NCI-H1436 treated with DMSO at 0.1 percent for 48 hours (cell line): ENCODE data around the gene RAB7A.
"Not testable (repeated sequence)": the region's sequence is repeated elsewhere in the genome, so short reads cannot be mapped to it uniquely, and the experiment has no call there.

Source experiments
- DNase-seq: peaks from one replicate; lab custom pipeline; 2025; lab: John Stamatoyannopoulos, UW

The RAB7A gene

DNA sequence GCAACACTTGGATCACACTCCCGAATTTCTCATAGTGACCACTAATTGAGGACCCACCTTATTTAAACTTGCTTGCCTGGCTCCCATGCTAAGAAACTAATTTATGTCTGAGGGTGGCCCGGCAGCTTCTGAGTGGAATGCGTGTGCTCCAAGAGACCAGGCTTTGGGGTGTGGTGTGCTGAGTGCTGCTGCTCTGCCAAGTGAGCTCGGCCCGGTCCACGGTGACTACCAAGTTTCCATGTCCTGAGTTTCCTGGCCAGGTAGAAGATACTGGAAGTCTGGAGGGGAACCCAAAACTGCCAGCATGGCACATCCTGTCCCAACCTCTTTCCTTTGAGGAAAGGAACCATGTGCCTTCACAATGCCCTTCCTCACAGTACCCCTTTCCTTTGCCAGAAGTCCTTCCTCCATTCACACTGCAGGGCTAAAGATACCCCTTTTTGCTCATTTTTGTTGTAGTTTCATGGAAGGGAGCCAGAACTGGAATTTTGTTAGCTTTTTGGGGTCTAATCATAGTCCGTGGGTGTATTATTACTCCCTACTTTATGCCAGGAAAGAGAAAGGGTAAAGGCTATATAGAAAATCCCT, 94.4 kb downstream of the RAB7A start:
- DNase-seq = no peak

DNA sequence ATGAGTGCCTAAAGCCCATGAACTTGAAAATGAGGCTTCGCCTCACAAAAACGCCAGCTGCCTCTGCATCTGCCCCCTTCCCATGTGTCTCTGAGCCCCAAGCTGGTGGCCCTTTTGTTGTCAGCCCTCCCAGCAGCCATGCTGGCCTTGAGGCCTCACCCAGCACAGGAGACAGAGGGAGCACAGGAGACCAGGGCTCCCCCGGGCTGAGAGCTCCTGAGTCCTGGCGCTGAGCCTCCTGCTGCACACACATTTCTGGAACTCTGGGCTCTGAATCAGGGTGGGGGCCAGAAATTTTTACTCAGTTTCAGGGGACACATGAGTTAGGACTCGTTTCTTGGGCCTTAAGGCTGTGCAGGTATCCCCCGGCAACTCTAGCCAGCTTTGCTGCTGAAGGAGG, 97.0 kb downstream of the RAB7A start:
- DNase-seq = no peak

DNA sequence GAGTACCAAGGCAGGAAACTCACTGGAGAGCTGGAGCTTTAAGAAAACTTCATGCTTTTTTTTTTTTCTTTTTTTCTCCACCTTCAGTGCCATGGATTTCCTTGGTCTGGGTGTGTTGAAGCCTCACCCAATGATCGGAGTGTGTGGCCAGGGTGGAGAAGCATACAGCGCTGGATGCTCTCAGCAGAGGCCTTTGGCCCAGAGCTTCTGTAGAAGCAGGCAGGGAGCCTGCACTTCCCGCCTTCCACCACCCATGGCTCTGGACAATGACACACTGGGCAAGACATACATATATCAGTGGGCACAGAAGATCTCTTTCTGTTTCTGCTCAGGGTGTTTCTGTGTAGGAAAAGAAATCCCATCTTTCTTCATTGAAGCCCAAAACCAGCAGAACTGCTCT, 97.6 kb downstream of the RAB7A start:
- DNase-seq = no peak

DNA sequence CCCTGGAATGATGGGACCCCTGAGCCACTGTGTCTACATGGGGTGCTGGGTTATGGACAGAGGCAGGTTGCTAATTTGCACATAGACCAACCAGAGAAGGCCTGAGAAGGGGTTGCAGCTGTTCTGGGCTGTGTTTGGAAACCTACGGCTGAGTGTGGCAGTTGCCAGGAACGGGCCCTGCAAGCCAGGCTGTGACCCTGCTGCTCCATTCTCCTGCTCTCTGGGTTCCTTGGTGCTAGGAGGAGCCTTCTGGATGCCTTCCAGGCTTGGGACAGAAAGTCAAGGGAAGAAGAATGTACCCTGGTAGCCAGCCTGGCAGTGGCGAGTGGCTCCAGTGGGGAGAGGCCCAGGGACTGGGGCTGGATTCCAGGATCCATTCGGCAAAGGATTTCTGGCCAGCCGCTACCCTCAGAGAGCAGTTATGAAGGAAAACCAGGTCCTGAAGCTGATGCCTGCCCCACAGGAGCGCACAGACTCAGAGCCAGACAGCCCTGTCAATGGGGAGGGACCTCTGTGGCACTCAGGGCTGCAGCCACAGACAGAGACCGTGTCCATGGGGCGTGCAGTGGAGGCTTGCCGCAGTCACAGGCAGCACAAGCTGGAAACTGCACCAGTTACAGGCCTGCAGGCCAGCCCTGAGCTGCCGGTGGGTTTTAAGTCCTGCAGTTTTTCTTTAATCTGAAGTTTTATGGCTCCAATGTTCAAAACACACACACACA, 98.3 kb downstream of the RAB7A start:
- no peak for DNase-seq

DNA sequence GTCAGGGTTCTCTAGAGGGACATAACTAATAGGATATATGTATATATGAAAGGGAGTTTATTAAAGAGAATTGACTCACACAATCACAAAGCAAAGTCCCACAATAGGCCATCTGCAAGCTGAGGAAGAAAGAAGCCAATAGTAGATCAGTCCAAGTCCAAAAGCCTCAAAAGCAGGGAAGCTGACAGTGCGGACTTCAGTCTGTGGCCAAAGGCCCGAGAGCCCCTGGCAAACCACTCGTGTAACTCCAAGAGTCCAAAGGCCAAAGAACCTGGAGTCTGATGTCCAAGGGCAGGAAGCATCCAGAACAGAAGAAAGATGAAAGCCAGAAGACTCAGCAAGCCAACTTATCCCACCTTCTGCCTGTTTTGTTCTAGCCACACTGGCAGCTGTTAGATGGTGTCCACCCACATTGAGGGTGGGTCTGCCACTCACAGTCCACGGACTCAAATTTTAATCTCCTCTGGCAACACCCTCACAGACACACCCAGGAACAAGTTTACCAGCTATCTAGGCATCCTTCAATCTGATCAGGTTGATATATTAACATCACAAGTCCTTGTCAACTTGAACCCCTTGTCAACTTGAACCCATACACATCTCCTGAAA, 99.2 kb downstream of the RAB7A start:
- no peak for DNase-seq

- not testable (repeated sequence) for DNase-seq
Observed at GRCh38 chr3:128829087-128829486, 103.1 kb downstream of the RAB7A start.

DNA sequence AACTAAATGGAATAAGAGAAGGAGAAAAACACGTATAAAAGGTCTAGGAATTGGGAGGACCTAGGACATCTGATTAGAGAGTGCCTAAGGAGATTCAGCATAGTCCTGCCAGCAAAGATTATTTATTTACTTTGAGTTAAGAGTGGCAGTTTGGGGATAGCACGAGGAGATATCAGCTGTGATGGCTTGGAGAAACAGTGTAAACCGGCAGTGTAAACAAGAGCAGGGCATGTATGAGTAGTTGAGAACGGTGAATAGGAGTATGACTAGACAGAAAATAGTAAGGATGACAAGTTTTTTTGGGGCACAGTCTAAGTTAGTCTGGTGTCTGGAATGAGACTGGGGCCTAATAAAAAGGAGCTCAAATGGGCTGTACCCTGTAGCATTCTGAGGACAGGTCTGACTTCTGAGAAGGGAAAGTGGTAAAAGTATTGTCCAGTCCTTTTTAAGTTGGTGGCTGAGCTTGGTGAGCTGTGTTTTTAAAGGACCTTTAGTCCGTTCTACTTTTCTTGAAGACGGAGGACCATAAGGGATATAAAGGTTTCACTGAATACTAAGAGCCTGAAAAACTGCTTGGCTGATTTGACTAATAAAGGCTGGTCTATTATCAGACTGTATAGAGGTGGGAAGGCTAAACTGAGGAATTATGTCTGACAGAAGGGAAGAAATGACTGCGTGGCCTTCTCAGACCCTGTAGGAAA, 104.1 kb downstream of the RAB7A start:
- not testable (repeated sequence) for DNase-seq

DNA sequence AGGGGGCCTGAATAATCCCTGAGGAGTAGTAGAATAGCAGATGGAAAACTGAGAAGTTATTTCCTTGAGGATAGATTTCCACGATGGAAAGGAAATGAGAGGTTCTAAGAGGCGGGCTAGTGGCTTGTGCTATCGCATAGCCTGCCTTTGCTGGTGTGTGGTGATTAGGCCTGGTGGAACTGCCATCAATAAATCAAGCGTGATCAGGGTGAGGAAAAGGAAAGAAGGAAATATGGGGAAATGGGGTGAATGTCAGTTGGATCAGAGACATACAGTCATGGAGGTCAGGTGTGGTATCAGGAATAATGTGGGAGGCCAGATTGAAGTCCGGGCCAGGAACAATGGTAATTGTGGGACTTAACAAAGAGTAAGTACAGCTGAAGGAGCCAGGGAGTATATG, 104.8 kb downstream of the RAB7A start:
- DNase-seq = not testable (repeated sequence)

DNA sequence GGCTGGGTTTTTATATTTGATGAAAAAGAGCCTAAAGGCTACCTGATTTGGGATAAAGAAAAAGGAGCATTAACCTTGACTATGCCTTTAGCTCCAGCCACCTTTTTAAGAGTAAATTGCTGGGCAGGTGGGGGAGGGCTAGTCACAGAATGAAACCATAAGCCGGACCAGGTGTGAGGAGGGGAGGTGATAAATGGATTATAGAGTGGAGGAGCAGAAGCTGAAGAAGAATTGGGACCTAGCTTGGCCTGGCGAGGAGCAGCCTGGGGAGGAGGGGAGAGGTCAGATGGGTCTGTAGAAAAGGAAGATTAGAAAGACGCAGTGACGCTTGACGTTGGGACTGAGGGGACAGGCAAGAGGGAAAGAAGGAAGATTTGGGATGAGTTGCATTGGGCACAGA, 107.0 kb downstream of the RAB7A start:
- not testable (repeated sequence) for DNase-seq

DNA sequence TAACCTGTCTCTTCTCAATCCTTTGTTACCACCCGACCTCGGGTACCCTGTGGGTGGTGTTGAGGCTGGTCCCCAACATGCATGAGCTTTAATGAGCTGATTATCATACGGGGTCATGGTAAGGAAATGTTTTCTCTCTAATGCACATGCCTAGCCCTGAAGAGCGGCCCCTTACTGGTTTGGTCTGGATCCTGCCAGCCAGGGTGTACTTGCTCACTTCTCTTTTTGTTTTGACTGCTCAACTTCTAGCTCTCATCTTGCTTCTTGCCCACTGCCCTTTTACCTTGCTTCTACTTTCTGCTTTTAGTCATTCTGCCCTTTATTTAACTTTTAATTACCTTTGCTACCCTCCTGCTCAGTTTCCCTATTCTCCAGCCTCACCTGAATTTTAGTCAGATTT, 109.1 kb downstream of the RAB7A start:
- DNase-seq = no peak

DNA sequence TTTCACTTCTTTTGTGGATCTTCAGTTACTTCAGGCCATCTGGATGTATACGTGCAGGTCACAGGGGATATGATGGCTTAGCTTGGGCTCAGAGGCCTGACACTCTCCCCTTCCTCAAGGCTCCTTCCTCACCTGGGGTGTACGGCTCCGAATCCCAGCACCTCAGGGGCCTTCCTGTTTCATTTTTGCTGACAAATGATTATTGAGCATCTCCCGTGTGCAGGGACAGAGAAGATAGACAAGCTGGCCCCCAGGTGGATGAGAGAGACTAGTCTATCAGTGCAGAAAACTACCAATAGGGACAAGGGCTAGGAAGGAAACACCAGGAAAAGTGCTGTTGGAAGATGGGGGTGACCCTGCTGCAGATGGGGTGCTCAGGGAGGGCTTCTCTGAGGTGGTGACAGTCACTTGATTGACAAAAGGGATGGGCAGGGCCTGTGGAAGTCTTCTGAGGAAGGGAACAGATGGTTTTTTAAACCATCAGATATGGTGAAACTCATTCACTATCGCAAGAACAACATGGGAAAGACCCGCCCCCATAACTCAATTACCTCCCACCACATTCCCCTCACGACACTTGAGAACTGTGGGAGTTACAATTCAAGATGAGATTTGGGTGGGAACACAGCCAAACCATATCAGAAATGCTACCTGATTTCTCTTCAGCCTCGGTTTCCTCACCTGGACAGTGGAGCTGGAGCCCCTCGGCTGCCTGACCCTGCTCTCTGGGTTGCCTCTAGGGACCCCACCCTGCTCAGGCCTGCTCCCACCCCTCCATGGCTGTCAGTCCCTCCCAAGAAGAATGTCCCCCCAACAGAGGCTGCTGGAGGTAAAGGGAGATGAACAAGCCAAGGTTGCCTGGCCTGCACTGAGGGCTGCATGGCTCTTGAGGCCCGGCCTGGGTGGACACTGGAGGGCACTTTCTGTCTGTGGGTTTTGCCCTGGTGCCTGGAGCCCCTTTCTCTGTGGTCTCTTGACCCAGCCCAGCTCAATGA, 116.2 kb downstream of the RAB7A start:
- no peak for DNase-seq

DNA sequence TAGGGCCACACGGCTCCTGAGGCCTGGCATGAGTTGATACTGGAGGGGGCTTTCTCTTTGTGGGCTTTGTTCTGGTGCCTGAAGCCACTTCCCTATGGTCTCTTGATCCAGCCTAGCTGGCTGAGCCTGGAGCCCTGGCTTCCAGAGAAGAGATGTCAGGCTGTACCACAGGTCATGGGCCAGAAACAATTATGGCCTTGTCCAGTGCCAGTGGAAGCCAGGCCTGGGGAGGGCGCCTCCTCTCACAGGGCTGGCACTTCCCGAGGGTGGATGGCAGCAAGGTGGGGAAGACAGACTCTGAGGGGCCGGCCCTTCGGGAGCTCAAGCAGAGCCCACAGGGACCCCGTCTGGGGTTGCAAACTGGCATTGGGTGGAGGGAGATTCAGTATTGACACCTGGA, 118.5 kb downstream of the RAB7A start:
- no peak for DNase-seq

DNA sequence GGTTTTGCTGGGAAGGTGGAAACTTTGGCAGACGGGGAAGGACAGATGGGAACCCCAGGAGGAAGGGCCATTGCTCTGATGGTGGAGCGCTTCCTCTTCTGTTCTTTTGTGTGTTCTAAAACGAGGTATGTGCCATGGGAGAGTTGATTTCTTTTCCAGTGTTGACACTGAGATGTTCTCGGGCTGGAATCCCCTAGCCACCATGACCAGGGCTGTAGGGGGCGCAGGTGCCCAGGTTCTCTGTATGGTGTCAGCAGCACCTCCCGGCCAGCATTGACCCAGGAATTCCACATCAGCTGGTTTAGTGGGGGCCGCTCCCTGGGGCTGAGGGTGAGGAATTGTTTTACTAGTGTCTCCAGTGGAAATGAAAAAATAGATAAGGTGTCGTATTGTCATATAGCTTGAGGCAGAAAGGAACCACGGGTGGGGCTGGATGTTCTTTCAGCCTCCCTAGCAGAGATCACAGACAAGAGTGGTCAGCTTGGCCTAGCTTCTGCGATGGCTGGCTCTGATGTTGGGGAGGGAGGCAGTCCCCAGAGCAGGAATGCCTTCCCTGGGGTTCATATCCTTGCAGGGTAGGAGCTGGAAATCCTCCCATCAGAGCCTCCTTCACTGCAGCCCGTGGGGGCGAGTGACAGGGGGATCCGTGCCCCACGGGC, 119.3 kb downstream of the RAB7A start:
- DNase-seq = no peak

DNA sequence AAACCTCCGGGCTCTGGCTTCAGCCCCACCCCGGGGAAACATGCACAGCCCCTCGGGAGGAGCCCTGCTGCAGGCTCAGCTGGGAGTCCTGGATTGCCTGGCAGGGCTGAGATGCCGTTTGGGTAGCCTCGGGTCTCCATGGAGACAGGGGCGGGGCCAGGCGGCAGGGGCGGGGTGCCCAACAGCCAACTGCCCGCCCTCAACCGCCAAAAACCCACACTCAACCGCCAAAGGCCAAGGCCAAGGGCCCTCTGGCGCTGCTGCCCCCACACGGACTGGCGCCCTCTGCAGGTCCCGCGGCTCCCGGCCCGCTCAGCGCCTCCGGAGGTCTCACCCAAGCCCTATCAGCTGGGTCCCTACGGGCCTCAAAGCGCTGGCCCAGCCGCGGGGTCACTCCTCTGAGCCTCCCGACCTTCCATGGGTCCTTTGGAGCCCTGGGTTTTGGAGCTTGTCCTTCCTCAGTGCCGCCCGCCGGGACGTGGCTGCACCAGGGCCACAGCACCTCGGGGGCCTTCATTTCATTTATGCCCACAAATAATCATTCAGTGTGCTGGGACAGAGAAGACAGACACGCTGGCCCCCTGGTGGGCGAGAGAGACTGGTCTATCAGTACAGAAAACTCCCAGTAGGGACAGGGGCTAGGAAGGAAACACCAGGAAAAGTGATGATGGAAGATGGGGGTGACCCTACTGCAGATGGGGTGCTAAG, 119.9 kb downstream of the RAB7A start:
- DNase-seq = peak; percentile 66

DNA sequence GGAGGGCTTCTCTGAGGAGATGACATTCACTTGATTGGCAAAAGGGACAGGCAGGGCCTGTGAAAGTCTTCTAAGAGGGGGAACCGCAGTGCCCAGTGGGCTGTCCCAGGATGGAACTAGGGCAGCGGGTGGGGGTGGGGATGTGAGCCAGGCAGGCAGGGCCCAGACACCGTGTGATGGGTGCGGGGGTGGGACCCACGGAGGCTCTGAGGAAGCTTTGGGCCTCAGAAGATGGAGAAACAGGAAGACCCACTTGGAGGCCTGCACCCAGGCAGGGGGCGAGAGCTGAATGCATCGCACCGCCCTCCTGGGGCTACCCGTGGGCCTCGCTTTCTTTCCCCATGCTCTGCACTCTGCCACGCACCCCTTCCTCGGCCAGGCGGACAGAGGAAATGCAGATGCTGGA, 120.5 kb downstream of the RAB7A start:
- DNase-seq = no peak

GRCh38 chr3:128847666-128848370, 121.8 kb downstream of the RAB7A start:
- DNase-seq = no peak

DNA sequence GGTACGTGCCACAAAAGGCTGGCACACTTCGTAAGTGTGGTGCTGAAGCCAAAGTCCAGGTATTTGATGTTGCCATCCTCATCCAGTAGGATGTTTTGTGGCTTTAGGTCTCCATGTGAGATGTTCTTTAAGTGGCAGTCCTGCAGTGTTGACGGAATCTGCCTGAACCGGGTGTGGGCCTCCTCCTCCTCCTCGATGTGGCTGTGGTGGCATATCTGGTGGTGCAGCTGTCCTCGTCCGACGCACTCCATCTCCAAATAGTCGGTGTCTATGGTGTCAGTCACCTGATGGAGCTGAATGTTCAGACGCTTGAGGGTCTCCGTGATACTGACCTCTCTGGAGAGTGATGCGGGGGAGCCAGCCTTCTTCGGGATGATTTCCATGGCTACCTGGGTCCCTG, 123.0 kb downstream of the RAB7A start:
- no peak for DNase-seq

GRCh38 chr3:128849911-128850455, 124.0 kb downstream of the RAB7A start:
- DNase-seq = no peak

GRCh38 chr3:128850544-128850943, 124.6 kb downstream of the RAB7A start:
- no peak for DNase-seq

GRCh38 chr3:128851601-128852000, 125.6 kb downstream of the RAB7A start:
- DNase-seq = no peak
